NCI-H2196 treated with DMSO at 0.1 percent for 48 hours (cell line): ENCODE data around the gene ATP5PB.

ENCODE experiments used
- DNase-seq: peaks from one replicate; lab custom pipeline; 2025; ENCODE audit not compliant: unreplicated experiment; lab: John Stamatoyannopoulos, UW

Gene ATP5PB

DNA sequence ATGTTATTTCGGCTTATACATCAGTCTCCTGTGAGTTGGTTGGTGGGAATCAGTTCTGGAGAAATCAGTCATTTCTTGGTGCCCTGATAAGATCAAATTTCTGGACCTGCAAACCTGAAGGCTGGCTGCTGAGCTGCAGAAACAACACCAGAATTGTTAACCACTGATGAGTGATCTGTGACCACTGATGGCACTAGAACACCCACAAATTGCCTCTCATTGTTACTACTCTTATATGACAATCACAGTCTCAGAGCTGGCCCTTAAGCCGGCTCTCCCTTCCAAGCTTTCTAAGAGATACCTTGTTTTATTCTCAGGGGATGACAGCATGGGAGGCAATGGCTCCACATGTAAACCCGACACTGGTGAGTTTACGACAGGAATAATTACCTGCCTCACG, 26.4 kb downstream of the ATP5PB start:
- no peak for DNase-seq

DNA sequence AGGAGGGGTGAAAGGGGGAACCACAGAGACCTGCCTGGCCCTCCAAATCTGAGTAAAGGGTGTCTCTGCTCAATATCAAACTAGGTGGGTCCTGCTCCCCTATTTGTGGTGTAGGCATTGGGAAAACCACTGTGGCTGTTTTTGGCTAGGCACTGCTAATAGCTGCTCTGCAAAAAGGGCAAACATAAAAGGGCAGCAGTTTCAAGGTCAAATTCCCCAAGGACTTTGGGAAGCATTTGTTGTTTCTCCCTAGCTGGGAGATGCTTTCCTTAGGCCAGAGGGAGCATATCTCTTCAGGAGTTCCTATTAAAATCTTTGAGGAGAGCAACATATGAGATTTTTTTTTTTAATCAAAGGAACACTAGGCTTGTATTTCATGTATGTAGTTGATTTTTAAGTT, 26.9 kb downstream of the ATP5PB start:
- DNase-seq, result no peak

DNA sequence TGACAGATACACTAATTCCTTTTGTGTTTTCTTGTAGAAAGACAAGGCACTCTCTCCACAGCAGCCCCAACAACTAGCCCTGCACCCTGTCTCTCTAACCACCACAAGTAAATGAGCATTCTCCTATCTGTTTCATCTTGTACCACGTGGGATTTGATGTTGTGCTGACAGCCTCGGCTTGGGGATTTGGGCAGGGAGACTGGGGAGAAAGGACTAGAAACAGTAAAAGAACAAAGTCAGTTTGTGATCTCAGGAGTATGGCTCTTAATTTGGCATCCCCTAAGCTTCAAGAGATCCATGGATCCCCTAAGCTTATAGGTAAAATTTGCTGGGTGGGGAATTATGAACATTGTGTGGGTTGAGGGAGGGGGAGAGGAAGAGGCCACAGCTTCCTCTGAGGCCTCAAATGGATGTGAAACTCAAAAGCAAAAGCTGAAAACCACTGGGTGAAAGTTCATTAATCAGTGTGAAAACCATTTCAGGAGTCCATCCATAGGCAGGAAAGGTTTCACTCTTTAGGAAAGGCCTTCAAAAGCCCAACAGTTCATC, 27.6 kb downstream of the ATP5PB start:
- DNase-seq, result no peak

DNA sequence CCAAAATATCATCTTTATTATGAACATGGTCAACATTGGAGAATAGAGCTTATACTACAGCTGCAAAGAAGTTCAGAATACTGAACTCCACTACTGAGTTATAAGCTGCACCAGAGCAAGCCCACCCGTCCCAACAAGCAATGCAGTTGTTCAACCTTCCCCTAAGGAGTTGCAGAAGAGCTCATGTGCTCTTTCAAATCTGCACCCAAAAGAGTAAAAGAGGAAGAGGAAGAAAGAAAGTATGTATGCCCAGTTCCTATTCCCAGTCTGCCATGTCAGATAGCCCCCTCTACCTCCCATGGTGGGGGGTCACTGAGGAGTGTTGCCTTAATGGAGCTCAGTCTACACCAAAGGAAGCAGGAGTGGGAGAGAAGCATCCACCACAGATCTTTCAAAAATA, 31.4 kb downstream of the ATP5PB start:
- no peak for DNase-seq

DNA sequence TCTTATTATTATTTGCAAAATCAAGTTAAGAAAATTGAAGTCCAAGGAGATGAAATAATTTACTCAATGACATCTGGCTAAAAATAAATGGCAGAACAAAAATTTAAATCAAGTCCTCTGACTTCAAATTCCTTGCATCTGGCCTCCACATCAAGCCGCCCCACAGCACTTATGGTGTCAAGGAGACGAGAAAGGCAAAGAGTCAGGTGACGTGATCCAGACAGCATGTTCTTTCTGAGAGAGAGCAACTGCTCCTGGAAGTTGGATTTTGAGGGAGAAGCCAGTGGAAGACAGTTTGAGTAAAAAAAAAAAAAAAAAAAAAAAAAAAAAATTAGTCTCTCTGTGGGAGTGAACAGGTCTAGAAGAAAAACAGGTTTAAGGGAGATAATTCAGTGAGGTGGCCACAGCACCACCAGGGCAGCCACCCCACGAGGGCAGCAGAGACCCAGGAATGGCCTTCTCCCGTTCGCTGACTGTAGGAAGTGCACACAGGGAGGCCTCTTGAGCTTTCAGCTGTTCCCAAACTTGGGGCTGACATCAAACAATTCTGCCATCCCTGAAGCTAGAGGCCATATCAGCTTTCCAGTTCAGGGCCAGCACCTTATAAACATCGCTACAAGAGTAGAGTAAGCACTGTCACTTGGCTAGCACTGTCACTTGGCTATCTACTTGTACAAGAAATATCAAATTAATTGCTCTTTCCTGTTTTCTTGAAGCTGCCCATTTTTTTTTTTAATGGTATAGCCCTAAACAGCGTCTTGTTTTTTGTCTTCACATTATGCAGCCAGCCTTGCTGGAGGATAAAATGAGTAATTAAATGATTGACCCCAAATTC, 32.3 kb downstream of the ATP5PB start:
- peak; percentile 70 for DNase-seq

DNA sequence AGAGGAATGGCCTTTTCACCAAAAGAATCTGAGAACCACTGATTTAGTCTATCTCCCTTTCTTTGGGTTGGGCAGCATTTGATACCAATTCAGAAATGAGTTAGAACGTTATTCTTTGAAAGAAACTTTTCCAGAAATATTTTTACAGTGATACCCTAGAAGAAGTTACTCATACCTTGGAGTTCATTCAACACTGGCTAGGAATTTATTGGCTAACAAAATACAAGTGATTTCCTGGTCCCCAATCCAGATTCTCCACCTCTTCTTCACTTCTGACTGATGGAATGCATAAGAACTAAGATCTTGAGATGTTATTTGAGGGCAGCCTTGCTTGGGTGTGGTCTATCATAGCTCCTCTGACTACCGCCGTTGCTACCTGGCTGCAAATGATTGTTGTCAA, 33.9 kb downstream of the ATP5PB start:
- DNase-seq, result no peak

DNA sequence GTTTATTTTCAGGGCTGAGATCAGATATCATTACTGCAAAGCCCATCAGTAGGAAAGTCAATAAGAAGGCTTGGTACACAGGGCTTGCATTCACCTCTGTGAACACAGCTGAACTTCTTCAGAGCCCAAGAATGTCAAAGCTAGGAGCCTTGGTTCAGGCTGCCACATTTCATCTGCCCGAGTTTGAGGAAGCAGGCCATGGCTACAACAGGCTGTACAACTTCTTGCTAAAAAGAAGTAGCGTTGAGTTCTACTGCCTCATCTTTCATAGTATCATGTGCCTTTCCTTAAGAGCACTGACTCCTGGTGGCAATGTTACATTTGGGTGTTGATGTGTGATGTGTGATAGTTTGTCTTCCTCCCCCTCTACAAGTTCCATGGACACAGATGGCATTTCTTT, 34.6 kb downstream of the ATP5PB start:
- no peak for DNase-seq

DNA sequence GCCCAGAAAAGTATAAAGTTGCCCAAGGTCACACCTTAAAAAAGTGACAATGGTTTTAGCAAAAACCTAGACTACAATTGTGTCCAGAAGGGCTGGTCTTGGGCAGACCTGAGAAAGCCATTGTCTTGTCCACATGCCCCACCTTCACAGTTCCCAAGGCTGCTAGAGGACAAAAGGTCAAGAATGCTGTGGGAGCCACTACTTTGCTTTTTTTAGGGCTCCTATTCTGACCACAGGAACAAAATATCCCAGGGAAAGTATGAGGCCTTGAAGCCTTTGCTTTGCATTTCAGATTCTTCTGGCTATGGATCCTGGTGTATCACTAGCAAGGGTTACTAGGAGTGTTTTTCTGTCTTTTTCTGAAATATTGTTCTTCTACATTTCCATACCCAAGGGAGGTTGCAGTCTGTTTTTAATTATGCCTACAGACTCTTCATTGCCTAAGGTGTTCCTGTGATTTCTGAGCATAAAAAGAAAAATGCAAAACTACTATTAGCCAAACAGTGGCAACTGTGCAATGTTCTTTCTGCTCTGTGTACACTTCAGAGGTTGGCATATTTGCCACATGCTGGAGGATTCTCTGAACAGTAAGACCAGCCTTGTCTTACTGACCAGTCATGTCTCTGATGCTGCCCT, 35.2 kb downstream of the ATP5PB start:
- no peak for DNase-seq

DNA sequence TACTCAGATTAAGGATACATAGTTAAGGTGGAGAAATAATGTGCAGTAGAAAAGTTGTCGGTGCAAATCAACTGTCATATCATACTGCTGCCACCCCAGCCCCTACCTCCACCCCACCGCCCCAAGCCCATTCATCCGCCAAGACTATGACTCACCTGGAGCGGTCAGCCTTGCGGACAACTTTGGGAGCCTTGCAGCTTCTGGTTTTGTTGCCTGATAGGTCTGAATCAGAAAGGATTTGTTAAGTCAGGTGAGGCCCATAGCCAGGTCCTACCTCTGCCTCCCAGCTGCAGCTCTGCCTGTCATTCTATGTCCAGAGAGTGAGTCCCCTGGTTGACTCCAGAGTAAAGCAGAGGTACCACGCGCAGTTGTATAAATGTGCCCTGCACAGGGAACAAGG, 37.2 kb downstream of the ATP5PB start:
- DNase-seq, result no peak

DNA sequence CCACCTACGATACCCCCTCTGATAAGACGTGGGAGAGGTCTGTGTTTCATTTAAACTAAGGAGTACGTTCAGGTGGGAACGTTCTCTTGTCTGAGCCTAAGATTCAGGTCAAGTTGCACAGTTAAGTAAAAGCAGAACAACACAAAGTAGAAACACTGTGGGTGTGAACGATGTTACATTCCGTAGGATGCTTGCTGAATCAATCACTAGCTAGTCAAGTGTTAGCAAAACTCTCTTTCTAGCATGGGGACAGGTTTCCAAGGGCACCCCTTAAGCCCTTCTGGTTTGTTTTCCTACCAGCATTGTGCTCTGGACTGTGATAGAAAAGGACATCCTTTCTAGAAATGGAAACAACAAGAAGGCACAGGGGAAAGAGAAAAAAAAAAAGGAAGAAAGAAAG, 37.9 kb downstream of the ATP5PB start:
- DNase-seq, result no peak

DNA sequence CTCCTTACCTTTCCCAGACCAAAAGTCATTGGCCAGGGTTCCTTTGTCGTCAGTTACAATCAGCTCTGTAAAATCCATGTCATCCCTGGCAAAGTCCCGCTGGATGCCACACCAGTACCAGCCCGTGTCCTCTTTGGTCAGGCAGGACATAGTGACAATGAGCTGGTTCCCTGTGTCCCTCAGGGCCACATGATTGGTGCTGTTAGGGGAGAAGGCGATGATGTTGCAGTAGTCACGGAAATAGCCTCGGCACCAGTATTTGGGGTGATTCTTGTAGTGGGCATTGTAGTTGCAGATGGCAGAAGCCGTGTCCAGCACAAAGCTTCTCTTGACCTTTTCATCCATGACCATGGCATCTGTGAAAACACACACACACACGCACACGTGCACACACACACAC, 39.4 kb downstream of the ATP5PB start:
- DNase-seq, result no peak

DNA sequence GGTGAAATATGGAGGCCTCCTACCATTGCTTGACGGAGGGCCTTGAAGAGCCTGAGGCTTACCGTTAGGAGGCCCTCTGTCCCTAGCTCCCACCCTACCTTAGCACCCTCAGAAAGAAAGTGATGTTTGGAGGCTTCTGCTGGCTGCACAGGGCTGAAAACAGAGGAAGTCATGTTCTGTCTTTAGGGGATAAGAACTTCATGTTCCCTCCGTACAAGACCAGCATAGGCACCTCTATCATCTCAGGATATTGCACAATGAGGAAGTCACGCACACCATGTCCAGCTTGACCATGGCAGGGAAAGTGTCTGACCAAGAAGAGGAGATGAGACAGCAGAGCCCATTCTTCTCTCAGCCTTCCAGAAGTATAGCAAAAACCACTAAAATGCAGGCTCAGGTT, 40.3 kb downstream of the ATP5PB start:
- no peak for DNase-seq

DNA sequence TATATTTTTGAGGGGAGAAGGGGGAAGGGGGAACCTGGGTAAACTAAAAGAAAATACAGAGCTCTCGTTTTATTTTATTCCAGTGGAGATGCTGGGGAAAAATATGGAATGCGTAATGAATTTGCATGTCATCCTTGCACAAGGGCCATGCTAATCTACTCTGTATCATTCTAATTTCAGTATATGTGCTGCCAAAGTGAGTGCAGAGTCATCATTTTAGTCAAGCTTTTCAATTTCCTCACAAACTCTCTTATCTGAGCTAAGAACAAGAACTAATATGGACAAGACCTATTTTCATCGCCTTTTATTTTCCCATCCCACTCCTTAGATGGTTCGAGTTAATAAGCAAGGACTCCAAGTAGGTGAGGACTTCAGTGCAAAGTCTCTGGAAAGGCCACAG, 41.0 kb downstream of the ATP5PB start:
- no peak for DNase-seq

DNA sequence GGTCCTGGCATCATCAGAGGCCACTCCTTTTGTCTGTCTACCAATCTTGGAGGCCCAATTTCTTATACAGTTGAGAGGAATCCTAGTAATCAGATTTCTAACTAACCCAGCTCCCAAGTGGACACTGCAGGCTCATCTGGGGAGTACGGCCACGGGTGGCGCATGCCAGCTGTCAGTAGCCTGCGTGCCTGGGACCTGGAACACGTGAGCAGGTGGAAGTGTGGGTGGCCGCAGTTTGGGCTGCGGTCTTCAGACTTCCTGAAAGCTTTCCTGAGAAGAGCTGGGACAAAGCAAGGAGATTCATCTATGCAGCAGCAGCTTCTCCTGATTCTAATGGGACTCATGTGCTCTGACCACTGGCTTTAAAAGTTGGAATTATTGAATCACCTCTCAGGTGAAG, 41.8 kb downstream of the ATP5PB start:
- no peak for DNase-seq

DNA sequence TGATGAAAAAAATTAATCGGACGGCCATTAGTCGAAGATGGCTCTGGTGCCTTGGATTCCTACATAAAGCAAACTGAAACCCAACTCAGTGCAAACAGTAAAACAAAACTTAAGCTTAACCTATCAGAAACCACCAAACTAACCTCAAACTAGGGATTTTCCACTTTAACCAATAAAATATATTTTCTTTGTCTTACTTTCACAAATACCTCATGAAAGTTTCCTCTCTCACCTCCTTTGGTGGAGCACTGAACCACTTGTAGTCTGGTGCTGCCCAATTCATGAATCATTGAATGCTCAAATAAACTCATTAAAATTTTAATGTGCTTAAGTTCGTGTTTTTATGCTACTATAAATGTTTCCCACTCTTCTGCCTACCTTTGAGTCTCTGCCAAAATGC, 47.1 kb downstream of the ATP5PB start:
- no peak for DNase-seq

DNA sequence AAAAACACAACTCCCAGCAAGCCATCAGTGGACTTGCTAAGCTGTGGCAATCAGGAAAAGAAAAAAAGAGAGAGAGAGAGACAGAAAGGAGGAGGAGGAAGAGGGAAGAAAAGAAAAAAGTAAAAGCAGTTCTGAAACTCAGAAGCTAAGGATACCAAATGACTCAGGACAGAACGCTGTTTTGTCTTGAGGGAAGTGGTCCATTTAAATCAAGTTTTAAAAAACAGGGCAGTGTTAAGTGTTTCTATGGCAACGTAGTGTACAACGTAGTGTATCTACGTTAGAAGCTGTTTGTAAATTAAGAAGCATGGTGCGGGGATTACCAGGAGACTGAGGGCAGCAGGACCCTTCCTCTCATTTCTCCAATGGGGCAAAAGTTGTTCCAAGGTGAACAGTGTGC, 48.3 kb downstream of the ATP5PB start:
- DNase-seq, result no peak

DNA sequence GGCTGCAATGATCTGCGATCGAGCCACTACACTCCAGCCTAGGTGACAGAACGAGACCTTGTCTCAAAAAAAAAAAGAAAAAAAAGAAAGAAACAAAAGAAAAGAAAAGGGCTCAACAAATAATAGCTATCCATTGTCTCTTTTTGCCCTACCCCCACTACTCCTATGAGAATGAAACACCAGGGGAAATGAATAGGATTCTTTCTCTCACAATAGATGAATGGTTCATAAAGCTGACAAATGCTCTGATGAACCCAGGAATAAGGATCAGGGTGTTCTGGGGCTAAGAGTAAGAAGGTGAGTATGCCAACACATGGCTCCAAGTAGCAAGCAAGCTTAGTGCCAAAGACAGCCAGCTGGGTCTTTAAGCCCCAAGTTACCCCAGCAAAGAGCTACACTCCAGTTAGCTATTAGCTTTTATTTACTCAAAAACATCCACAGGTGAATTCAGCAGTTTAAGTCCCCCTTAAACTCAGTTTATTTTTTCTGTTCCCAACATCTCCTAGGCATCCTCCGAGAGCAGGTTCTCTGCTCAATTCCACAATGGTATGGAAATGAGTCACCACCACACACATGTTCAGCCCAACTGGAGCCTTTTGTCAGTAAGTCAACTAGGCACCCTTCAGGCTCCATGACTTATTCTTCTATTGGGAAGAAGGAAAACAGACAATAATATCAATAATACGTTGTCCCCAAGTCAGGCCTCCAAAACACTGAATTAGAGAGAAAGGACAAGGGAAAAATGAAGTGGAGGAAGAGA, 49.9 kb downstream of the ATP5PB start:
- no peak for DNase-seq

DNA sequence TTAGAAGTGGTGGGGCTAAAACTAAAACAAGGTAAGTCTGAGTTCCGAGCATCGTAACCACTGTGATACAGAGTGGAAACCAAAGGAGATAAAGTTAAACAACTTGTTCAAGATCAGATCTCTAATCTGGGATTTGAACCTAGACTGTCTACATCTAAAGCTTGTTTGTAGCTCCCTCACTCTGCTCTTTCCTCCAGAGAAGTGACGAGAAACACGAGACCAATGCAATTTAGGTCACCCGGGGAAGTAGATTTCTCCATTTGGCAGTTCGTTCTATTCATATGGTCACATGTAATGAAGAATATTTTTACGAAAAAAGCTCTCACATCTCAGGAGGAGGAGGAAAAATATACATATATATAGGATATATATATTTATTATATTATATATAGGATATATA, 52.4 kb downstream of the ATP5PB start:
- DNase-seq, result no peak

DNA sequence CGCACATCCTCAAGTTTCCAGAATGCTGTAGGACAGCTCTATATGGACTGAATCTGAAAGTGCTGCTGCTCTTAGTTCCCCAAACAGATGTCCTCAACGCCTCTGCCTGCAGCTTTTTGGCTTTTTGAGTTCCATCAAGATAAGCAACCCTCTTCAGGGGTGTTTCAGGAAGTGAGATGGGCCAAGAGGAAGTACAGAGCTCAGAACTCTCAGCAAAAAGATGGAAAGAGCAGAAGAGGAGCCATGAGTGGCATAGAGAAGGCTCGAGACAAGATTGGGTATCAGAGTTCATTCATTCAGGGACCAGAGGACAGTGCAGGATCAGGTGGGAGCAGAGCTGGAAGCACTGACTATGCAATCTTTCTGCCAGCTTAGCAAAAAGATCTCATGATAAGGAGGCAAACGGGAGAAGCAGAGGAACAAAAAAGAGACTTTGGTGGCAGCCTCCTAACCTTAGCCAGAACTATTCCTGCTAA, 54.4 kb downstream of the ATP5PB start, which contains the start of the genes ADORA3 and TMIGD3:
TSS of gene ADORA3 (minus strand) at position 49 of the 476 bp plus-strand sequence. CDS start 279 bp downstream, outside the sequence.
TSS of gene TMIGD3 (minus strand) at position 49 of the 476 bp plus-strand sequence. CDS start 279 bp downstream, outside the sequence.
- no peak for DNase-seq

DNA sequence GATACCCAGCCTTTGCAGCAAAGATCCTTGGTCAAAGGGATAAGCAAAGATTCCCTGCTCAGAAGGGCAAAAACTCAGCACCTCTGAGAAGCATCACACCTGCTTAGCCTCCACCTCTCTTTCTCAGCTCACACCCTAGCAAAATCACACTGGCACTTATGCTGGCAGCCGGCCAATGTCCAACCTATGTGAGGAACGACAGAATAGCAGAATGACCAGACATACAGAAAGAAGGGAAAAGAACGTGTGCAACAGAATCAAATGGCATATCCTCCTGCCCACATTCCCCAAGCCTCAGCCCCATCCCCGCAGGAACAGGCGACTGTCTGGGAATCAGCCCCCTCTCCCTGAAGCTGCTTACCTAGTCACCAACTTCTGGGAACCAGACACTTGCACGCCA, 54.8 kb downstream of the ATP5PB start:
- no peak for DNase-seq

DNA sequence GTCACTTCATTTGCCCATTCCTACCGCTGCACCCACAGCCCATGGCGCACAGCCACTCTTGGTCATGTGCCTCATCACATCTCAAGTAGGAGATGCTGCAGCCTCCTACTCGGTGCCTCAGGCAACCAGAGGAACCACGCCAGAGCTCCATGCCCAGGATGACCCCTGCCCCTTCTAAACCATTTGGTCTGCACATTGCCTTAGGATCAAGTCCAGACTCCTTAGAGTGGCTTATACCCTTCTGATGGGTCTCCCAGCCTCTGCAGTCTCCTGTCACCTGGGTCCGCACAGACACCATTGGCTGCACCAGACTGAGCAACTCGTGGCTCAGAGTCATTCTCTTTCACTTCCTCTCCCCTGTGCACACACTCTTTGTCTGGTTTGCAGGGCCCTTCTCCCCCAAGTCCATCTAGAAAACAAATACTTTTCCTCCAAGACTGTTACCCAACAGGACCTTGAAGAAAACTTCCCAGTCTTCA, 56.4 kb downstream of the ATP5PB start:
- no peak for DNase-seq
